Measurements from ENCODE around the gene GPAT3. TPM values are rescaled to one million over a fixed set of nuclear protein-coding genes. Genes with fewer than 3 reads are reported as not detected.

Gene GPAT3
- total RNA-seq = 0.36 and 0.59 TPM in 2 replicates

- no peak within 1 kb of the TSS for H3K27ac ChIP-seq (ENCODE audit: low read depth, low read length)
- peak within 1 kb of the TSS; percentile 78 for H3K4me3 ChIP-seq (ENCODE audit: insufficient read depth, low read length)
- H3K27me3 ChIP-seq (ENCODE audit: insufficient read depth, low read length) = peaks cover 31% of the 10 kb centered on the region
- no peaks in the 10 kb centered on the region for H3K79me2 ChIP-seq (ENCODE audit: insufficient read depth, low read length)
- TF ChIP-seq CTCF (IDR thresholded peaks at IDR 0.05; ENCODE audit: extremely low read depth, low read depth, low read length) = no peak
- H3K9me3 ChIP-seq (ENCODE audit: low read depth, low read length) = no peaks in the 10 kb centered on the region
- H3K4me2 ChIP-seq (ENCODE audit: insufficient read depth, low read length) = peak within 1 kb of the TSS; percentile 95
- DNase-seq (ENCODE audit: insufficient read length, low spot score, missing footprints) = peak; percentile 79
- no peaks in the 10 kb centered on the region for H4K20me1 ChIP-seq (ENCODE audit: insufficient read depth, low read length)
- peaks cover 9% of the 10 kb centered on the region for H3K4me1 ChIP-seq (ENCODE audit: insufficient read depth, low read length)
- no peaks in the 10 kb centered on the region for H3K36me3 ChIP-seq (ENCODE audit: insufficient read depth, low read length)
- peak within 1 kb of the TSS; percentile 95 for H2AFZ ChIP-seq (ENCODE audit: low read length)
Measured at GRCh38 chr4:83535520-83536361, at the start of gene GPAT3. Gene GPAT3, plus strand, starts transcription at chr4:83536108. Its CDS starts 515 bp downstream, at chr4:83536623.

DNA sequence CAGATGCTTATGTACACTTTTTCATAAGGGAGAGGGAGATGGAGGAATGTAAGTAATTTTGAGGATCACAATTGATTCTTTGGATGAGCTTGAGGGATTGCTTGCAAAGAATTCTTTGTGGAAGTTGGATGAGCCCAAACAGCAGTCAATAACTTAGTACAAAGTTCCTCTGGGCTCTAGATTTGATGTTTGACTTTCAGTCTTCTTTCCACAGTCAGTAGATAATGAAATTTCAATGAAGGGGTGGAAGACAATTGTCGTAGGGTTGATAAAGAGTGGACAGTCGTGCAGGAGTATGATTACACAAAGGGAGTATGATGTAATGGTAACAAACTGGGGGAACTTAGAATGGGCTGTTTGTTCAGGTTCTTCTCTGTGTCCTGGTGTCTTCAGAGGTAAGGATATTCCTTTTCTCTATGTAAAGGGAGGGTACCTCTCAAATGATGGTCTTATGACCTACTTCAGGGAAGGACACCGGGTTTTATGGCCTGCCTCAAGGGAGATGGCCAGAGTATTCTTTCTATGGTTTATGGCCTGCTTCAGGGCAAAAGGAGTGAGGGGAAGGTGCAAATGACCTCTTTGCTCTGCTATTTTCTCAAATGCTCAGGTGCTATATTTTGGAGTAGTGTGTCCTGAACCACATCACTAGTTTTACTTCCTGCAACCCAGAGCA is 49.3 kb upstream of the GPAT3 start:
- no peak overlapping the region for H3K4me3 ChIP-seq (ENCODE audit: insufficient read depth, low read length)
- H3K4me2 ChIP-seq (ENCODE audit: insufficient read depth, low read length) = no peak overlapping the region
- no peak for TF ChIP-seq CTCF (IDR thresholded peaks at IDR 0.05; ENCODE audit: extremely low read depth, low read depth, low read length)
- peak; percentile 29 for DNase-seq (ENCODE audit: insufficient read length, low spot score, missing footprints)
- no peaks in the 10 kb centered on the region for H4K20me1 ChIP-seq (ENCODE audit: insufficient read depth, low read length)
- H3K4me1 ChIP-seq (ENCODE audit: insufficient read depth, low read length) = peaks cover 10% of the 10 kb centered on the region
- H2AFZ ChIP-seq (ENCODE audit: low read length) = no peak overlapping the region
- no peaks in the 10 kb centered on the region for H3K27me3 ChIP-seq (ENCODE audit: insufficient read depth, low read length)
- no peaks in the 10 kb centered on the region for H3K9me3 ChIP-seq (ENCODE audit: low read depth, low read length)
- H3K36me3 ChIP-seq (ENCODE audit: insufficient read depth, low read length) = peaks cover 2% of the 10 kb centered on the region
- no peak overlapping the region for H3K27ac ChIP-seq (ENCODE audit: low read depth, low read length)
- H3K79me2 ChIP-seq (ENCODE audit: insufficient read depth, low read length) = no peaks in the 10 kb centered on the region

- no peaks in the 10 kb centered on the region for H3K36me3 ChIP-seq (ENCODE audit: insufficient read depth, low read length)
- H4K20me1 ChIP-seq (ENCODE audit: insufficient read depth, low read length) = no peaks in the 10 kb centered on the region
- no peak for TF ChIP-seq CTCF (IDR thresholded peaks at IDR 0.05; ENCODE audit: extremely low read depth, low read depth, low read length)
- H3K27me3 ChIP-seq (ENCODE audit: insufficient read depth, low read length) = no peaks in the 10 kb centered on the region
- no peaks in the 10 kb centered on the region for H3K9me3 ChIP-seq (ENCODE audit: low read depth, low read length)
- H3K4me2 ChIP-seq (ENCODE audit: insufficient read depth, low read length) = no peak overlapping the region
- H3K79me2 ChIP-seq (ENCODE audit: insufficient read depth, low read length) = no peaks in the 10 kb centered on the region
- H3K27ac ChIP-seq (ENCODE audit: low read depth, low read length) = no peak overlapping the region
- DNase-seq (ENCODE audit: insufficient read length, low spot score, missing footprints) = peak; percentile 30
- H3K4me1 ChIP-seq (ENCODE audit: insufficient read depth, low read length) = peaks cover 5% of the 10 kb centered on the region
- H3K4me3 ChIP-seq (ENCODE audit: insufficient read depth, low read length) = no peak overlapping the region
- no peak overlapping the region for H2AFZ ChIP-seq (ENCODE audit: low read length)
Measured at GRCh38 chr4:83489711-83490326, 46.1 kb upstream of the GPAT3 start.

Measured in osteoblast (primary cell).